Measurements from ENCODE around the gene PRUNE2. TPM values are rescaled to one million over a fixed set of nuclear protein-coding genes. Genes with fewer than 3 reads are reported as not detected.
A peak's percentile ranks its signal among the peaks of the same experiment; 100 is the strongest.

Gene PRUNE2
- total RNA-seq, 3 donors from 2014 or later = 4.6 to 14.7 (median 12.0) TPM

DNA sequence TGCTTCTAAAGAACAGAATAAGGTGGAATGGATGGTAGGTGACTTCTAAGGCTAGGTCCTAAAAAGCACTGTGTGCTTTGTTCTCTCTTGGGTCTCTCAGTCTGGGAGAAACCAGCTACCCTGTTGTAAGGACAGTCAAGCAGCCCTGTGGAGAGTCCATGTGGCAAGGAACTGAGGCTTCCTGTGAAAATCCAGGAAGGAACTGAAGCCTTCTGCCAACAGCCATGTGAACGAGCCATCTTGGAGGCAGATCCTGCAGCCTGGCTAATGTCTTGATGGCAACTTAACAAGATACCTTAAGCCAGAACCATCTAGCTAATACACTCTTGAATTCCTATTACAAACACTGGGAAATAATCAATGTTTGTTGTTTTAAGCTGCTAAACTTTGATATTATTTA lies 241.8 kb downstream of the PRUNE2 start:
- Histone ChIP-seq H3K4me3 (no peak overlapping the region), H3K27ac (no peak overlapping the region), H3K36me3 (no peaks in the 10 kb centered on the region), H3K4me1 (no peaks in the 10 kb centered on the region), H3K9me3 (no peaks in the 10 kb centered on the region), H3K27me3 (no peaks in the 10 kb centered on the region)
- no peak for DNase-seq (ENCODE audit: low spot score in 2 of 2)
- intact Hi-C loops (cut with DNase I; ENCODE audit: low total_unique reads) = no loop called here
- TF ChIP-seq POLR2AphosphoS5 (IDR thresholded peaks at IDR 0.05) (no peak), POLR2A (IDR thresholded peaks at IDR 0.05) (no peak)
- TF ChIP-seq, protein P1, sequence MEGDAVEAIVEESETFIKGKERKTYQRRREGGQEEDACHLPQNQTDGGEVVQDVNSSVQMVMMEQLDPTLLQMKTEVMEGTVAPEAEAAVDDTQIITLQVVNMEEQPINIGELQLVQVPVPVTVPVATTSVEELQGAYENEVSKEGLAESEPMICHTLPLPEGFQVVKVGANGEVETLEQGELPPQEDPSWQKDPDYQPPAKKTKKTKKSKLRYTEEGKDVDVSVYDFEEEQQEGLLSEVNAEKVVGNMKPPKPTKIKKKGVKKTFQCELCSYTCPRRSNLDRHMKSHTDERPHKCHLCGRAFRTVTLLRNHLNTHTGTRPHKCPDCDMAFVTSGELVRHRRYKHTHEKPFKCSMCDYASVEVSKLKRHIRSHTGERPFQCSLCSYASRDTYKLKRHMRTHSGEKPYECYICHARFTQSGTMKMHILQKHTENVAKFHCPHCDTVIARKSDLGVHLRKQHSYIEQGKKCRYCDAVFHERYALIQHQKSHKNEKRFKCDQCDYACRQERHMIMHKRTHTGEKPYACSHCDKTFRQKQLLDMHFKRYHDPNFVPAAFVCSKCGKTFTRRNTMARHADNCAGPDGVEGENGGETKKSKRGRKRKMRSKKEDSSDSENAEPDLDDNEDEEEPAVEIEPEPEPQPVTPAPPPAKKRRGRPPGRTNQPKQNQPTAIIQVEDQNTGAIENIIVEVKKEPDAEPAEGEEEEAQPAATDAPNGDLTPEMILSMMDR (IDR thresholded peaks at IDR 0.05) = no peak

DNA sequence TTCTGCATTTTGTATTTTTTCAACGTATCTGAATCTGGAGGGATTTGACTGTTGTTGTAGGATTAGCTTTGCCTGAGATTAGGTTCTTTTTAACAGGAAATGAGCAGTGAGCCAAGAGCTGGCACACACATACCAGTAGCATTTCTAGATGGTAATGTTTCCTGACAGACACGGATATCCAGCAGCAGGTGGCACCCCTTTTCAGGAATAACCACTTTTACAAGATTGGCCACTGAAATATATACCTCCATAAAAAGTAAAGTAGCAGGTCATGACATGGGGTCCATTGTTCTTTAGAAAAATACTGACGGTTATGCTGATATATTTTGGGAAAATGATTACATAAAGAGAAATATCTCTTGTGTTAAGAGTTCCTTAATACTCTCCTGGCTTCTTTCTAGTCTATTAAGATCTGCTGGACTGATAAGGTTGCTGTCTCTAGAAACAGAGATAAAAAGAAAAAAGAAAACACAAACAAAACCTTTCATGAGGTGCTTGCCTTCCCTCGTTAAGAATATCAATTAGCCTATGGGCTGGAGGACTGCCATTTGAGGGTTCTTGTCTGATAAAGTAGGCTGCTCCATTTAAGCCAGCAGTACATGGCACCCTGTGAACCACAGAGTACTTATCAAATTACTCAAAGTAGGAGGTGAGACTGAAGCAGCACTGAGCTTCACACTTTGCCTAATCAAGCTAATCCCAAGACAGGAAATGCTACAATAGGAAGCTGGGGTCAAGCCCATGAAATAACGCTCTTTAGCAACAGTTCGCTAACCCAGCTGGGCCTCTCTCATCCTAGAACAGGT lies 243.2 kb downstream of the PRUNE2 start:
- H3K4me3 ChIP-seq = no peak overlapping the region
- no peaks in the 10 kb centered on the region for H3K9me3 ChIP-seq
- no peaks in the 10 kb centered on the region for H3K27me3 ChIP-seq
- DNase-seq (ENCODE audit: low spot score in 2 of 2) = no peak
- H3K36me3 ChIP-seq = no peaks in the 10 kb centered on the region
- intact Hi-C loops (cut with DNase I; ENCODE audit: low total_unique reads) = no loop called here
- no peaks in the 10 kb centered on the region for H3K4me1 ChIP-seq
- no peak overlapping the region for H3K27ac ChIP-seq
- TF ChIP-seq, protein P1 (IDR thresholded peaks at IDR 0.05) = no peak
- TF ChIP-seq POLR2AphosphoS5 (IDR thresholded peaks at IDR 0.05) (no peak), POLR2A (IDR thresholded peaks at IDR 0.05) (no peak)

DNA sequence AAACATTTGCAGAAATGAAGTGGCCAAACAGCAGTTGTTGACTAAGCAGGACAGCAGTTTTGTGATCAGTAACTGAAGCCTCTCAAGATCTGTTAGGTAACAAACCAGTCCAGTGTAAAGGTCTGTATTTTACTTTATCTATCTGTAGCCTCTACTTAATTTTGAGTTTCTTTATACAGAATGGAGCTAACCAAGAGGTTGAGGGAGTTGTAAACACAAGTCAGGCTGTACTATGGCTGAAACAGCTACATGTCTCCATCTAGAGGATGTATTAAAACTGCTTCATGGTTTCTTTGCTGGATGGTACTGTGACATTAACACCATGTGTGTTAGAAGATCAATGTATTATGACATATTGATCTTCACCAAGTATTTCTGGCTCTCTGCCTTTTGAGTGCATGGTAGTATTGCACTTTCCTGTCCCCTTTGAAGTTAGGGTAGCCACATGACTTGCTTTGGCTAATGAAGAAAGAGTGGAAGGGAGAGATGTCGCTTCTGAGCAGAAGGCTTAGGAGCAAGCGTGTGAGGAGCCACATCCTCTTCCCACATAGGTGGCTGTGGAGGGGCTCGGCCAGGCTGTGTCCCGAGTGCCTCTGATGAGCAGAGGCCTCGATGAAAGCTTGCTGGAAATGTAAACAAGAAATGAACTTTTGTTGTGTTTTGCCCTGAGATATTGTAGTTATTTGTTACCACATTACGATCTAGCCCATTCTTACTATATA lies 247.2 kb downstream of the PRUNE2 start:
- intact Hi-C loops (cut with DNase I; ENCODE audit: low total_unique reads) = no loop called here
- no peak overlapping the region for H3K4me3 ChIP-seq
- no peaks in the 10 kb centered on the region for H3K27me3 ChIP-seq
- H3K4me1 ChIP-seq = no peaks in the 10 kb centered on the region
- H3K36me3 ChIP-seq = no peaks in the 10 kb centered on the region
- TF ChIP-seq POLR2AphosphoS5 (IDR thresholded peaks at IDR 0.05) = no peak
- TF ChIP-seq, protein P1 (IDR thresholded peaks at IDR 0.05) = peak; percentile 10 to 65 (median 54)
- TF ChIP-seq POLR2A (IDR thresholded peaks at IDR 0.05) = no peak
- H3K9me3 ChIP-seq = no peaks in the 10 kb centered on the region
- no peak for DNase-seq (ENCODE audit: low spot score in 2 of 2)
- H3K27ac ChIP-seq = no peak overlapping the region

DNA sequence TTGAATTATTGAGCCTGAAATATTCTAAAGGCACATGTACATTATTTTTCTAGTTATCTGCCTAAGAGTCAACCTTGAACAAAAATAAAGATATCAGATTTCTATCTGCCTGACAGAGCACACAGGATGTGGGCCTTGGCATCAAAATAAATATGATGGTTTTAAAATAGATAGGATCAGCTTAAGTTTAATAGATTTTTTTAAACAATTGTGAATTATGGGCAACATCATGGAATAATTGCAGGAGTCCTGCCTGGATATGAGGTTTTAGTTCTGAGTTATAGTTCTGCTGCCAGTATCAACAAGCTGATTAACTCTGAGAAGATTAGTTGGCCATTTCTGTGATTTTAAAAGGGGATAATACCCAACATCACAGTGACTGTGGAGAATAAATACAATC lies 248.6 kb downstream of the PRUNE2 start:
- Histone ChIP-seq H3K9me3 (no peaks in the 10 kb centered on the region), H3K4me3 (no peak overlapping the region), H3K4me1 (no peaks in the 10 kb centered on the region), H3K27ac (no peak overlapping the region), H3K27me3 (no peaks in the 10 kb centered on the region), H3K36me3 (no peaks in the 10 kb centered on the region)
- no peak for DNase-seq (ENCODE audit: low spot score in 2 of 2)
- intact Hi-C loops (cut with DNase I; ENCODE audit: low total_unique reads) = no loop called here
- TF ChIP-seq POLR2AphosphoS5 (IDR thresholded peaks at IDR 0.05) = no peak
- TF ChIP-seq POLR2A (IDR thresholded peaks at IDR 0.05) = no peak
- TF ChIP-seq, protein P1 (IDR thresholded peaks at IDR 0.05) = no peak

DNA sequence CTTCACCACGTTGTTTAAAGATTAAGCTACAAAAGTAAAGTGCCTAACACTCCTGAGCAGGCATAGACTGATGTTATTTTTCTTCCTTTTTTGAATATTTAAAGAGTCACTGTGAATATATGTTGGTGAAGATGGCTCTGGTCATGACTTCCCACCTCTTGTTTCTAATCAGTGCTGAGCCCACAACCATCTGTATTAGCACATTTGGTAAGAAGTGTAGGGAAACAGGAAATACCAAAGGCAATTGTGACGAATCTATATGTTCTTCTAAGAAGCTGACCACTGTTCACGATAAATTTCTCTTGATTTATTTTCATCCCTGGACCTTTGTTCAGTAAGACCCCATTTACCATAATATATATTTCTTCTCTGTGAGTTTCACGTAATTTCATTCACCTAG lies 249.9 kb downstream of the PRUNE2 start:
- TF ChIP-seq POLR2AphosphoS5 (IDR thresholded peaks at IDR 0.05) = no peak
- TF ChIP-seq POLR2A (IDR thresholded peaks at IDR 0.05) = no peak
- TF ChIP-seq, protein P1 (IDR thresholded peaks at IDR 0.05) = no peak
- H3K27ac ChIP-seq = no peak overlapping the region
- no peak for DNase-seq (ENCODE audit: low spot score in 2 of 2)
- intact Hi-C loops (cut with DNase I; ENCODE audit: low total_unique reads) = no loop called here
- no peaks in the 10 kb centered on the region for H3K4me1 ChIP-seq
- no peaks in the 10 kb centered on the region for H3K36me3 ChIP-seq
- no peaks in the 10 kb centered on the region for H3K9me3 ChIP-seq
- no peak overlapping the region for H3K4me3 ChIP-seq
- H3K27me3 ChIP-seq = no peaks in the 10 kb centered on the region

Data from breast epithelium (tissue), 4 donors.